Measurements from ENCODE around the gene CEP112. TPM values are rescaled to one million over a fixed set of nuclear protein-coding genes. Genes with fewer than 3 reads are reported as not detected.

CEP112 gene
- total RNA-seq, 1 donor from 2014 or later, result 26.0 TPM

DNA sequence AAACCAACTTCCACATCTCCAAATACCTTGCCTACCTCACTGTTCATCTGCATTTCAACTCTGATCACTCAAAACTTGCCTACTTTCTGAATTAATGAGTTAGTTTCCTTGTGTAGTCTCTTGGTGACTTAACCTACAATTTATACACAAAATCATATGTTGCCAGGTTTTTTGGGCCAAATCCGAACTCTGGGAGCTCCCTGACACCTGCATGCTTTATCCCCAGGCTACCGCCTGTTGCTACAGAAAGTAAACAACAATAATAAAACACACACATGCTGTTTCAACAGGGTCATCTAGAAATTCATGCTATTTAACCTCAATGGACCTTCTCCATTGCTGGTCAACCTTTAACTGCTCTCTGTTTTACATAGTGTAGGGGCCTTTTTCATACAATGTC, 526.0 kb downstream of the CEP112 start:
- no peak for ATAC-seq
- intact Hi-C loops (cut with DNase I), result no loop called here

DNA sequence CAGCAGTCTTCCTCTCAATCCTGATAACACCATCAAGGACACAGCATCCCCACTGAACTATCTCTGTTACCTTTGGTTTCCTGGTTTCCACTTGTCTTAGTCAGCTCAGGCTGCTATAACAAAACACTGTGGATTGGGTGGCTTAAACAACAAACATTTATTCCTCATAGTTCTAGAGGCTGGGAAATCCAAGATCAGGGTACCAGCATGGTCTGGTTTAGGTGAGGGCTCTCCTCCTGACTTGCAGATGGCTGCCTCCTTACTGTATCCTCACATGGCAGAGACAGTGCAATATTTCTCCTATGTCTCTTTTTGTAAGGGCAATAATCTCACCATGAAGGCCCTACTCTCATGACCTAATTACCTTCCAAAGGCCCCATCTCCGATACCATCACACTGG, 527.2 kb downstream of the CEP112 start:
- intact Hi-C loops (cut with DNase I), result no loop called here
- no peak for ATAC-seq
- no peak for DNase-seq (ENCODE audit: missing footprints)

More for the DNA sequence above, 526.0 kb downstream of the CEP112 start:
- DNase-seq (ENCODE audit: missing footprints), result no peak

DNA sequence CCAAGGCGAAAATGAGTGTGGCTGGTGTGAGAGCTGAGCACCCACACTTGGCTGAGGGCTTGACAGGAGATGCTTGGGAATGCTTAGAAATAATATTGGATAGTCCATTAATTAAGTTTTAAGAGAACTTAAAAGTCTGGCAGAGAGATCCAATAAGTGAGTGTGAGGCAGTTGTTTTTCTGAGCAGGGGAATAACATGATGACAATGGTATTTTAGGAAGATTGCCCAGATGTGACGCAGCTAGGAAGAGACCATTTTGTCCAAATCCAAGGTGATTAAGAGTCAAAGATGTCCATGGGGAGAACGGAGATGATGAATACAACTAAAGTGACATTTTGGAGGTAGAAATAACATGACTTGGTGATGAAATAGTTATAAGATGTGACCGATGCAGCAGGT, 527.7 kb downstream of the CEP112 start:
- intact Hi-C loops (cut with DNase I), result no loop called here
- ATAC-seq, result no peak
- DNase-seq (ENCODE audit: missing footprints), result no peak

DNA sequence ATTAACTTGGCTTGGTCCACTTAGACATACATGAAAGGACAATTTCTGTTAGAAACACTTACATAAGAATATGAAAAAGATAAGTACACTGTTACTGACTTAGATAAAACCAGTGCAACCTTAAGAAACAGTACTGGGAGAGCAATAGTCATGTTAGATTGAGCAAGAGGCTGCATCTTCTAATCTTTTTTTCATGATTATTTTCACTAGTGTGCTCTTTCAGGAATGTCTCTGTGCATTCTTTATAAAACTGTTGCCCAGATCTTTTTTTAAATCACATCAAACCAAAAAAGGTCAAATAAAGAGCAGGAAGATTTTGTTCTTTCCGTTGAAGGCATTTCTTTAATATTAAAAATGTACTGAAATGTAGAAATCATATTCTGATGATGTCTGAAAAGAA, 529.7 kb downstream of the CEP112 start:
- no peak for DNase-seq (ENCODE audit: missing footprints)
- ATAC-seq, result no peak
- intact Hi-C loops (cut with DNase I), result no loop called here

DNA sequence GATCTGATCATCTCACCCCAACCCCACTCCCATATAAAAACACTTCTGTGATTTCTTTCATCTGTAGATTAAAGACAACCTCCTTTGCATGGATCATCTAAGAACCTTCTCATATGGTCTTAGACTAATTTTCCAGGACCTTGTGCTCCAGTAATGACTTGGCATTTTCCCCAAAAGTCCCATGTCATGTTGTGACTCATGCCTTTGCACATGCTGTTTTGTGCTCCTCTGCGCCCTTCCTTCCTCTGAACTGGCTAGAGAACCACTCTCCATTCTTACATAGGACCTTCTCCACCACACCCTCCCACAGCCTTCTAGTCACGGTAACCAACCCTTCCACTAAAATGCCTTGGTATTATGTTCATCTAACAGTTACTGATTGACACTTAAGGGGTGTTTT, 531.0 kb downstream of the CEP112 start:
- no peak for DNase-seq (ENCODE audit: missing footprints)
- intact Hi-C loops (cut with DNase I), result no loop called here
- no peak for ATAC-seq

DNA sequence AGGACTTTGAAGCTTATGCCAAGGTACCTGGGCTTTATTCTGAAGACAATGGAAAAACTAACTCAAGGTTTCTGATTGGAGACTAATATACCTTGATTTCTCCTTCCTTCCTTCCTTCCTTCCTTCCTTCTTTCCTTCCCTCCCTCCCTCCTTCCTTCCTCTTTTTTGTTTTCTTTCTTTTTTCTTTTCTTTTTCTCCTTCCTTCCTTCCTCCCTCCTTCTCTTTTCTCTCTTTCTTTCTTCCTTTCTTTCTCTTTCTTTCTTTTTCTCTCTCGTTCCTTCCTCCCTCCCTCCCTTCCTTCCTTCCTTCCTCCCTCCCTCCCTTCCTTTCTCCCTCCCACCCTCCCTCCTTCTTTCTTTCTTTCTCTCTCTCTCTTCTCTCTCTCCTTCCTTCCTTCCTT, 531.9 kb downstream of the CEP112 start:
- ATAC-seq (no peak), DNase-seq (ENCODE audit: missing footprints) (no peak)
- intact Hi-C loops (cut with DNase I), result no loop called here

DNA sequence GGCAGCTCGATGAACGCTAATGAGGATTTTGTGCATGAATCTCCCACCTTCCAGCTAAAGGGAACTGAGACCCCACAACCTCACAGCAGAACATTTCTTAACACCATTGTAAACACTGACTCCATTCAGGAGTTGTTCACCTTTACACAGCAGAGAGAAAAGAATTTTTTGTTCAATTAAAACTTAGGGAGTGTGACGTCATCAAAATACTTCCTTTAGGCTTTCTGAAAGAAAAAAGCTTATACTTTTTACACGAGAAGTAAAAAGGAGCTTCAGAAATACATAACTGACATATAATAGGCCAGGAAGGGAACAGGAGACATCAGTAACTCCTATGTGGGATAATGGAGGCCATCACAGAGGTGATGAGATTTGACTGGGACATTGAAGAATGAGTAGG, 532.4 kb downstream of the CEP112 start:
- intact Hi-C loops (cut with DNase I), result no loop called here
- ATAC-seq, result no peak

DNA sequence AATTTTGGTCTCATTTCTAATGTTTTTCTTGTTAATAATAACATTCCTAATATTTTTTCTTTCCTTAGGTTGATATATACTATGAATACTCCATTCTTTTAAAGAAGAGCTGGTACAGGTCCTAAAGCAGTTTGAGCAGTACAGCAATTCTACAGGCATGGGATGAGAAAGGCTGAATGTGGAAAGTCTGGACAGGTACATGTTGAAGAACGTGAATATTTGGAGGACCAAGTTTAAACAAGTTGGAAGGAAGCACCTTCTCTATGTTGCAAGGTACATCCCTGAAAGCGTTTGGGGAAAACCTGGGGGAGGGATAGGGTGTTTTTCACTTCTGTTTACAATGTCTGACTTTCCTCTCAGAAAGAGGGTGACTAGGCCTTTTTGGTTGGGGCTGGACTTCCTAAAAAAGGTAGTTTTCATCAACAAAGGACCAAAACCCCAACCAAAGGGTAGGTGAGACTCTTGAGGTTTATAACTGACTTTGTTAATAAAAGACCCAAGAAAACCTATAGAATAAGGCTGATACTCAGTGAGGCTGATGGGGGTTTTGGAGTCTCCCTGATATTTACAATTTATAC, 534.6 kb downstream of the CEP112 start:
- intact Hi-C loops (cut with DNase I), result no loop called here
- ATAC-seq (no peak), DNase-seq (ENCODE audit: missing footprints) (no peak)

More for the DNA sequence above, 532.4 kb downstream of the CEP112 start:
- no peak for DNase-seq (ENCODE audit: missing footprints)

DNA sequence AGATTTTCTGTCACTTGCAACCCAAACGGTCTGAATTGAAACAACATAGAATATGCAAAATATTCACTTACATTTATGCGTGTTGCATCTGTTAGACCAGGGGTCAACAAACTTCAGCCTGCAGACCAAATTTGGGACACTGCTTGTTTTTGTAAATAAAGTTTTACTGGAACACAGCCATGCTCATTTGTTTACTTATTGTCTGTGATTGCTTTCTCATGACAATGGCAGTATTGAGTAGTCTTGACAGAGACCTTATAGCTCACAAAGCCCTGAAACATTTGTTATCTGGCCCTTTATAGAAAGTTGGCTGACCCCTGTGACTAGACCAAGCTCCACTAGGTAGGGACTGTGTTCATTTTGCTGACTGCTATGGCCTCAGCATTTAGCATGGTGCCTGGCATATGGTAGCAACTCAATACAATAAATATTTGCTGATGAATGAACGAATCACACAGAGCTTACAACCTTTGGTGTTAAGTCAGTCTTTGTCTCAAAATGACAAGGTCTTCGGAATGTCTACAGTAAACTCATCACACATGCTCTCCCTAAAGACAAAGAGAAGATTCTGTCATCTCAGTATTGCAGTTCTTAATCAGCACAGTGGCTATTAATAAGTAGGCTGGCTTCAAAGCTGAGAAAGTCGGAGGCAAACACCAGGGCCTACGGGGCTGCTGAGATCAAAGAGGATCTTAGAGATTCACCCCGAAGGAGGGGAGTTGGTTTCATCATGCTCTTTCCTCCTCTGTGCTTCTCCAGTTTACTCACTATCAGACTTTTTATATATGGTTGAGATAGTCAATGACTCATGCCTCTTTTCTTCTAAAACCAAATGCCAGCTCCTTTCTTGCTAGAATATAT, 535.3 kb downstream of the CEP112 start:
- intact Hi-C loops (cut with DNase I), result no loop called here
- DNase-seq (ENCODE audit: missing footprints) (no peak), ATAC-seq (no peak)

DNA sequence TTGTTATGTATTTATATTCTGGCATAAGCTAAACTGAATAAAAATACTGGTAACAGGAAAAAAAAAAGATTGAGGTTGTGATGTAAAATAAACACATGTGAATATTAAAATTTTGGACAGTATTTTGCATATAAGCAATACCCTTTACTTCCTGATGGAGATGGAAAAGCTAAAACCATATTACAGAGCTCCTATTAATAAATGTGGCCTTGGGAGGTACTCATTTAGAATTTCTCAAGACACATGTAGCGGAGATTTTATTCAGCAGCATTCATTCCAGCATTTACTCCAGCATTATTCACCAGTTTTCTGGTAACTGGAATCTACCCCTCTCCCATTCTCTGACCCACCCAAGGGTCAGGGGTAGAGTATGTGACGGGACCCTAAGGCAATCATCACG, 536.2 kb downstream of the CEP112 start:
- ATAC-seq, result no peak
- intact Hi-C loops (cut with DNase I), result no loop called here

DNA sequence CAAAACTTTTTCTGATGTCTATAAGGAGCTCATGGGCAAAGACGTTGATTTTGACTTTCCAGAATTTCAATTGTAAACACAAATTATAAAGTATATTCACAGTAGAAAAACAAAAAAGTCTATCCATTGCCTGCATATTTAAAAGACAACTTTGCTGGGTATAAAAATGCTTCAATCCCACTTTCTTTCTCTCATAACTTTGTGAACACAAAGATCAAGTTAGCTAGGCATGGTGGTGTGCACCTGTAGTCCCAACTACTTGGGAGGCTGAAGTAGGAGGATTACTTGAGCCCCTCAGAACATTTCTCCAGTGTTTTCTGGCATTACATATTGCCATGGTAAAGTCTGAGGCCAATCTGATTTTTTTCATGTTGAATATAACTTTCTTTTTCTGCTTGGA, 547.4 kb downstream of the CEP112 start:
- no peak for ATAC-seq
- intact Hi-C loops (cut with DNase I), result no loop called here
- no peak for DNase-seq (ENCODE audit: missing footprints)

More for the DNA sequence above, 536.2 kb downstream of the CEP112 start:
- DNase-seq (ENCODE audit: missing footprints), result no peak

DNA sequence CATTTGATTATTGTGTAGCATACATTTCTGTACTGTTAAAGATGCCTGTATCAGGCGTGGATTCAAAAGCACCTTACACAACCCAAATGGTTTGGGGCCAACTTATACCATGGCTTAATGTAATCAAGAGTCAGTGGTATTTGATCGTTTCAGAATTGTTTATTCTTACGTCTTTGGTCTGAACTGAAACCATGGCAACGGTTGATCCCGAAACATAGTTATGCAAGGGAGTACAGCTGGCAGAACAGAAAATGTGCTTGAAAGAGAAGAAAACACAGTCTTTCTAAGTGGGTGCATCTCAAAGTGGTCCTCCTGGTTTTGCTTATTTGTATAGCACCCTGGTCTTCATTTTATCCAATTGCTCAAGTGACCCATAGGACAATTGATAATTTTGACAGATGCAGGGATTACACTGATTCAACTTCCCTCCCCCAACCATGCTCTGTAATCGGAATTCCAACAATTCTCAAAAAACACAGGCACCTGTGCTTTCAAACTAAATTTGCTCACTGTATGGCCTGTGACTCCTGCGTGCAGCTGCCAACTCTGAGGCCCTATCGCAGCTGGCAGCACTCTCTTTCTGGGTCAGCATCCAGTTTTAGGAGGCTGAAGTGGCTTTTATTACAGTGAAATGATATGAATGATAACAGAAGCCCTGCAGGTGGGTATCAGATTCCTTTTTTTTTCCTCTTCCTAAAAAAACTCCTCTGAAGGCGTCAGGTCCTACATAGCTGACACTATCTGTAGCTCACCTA, 553.5 kb downstream of the CEP112 start:
- DNase-seq (ENCODE audit: missing footprints) (no peak), ATAC-seq (no peak)
- intact Hi-C loops (cut with DNase I), result no loop called here

DNA sequence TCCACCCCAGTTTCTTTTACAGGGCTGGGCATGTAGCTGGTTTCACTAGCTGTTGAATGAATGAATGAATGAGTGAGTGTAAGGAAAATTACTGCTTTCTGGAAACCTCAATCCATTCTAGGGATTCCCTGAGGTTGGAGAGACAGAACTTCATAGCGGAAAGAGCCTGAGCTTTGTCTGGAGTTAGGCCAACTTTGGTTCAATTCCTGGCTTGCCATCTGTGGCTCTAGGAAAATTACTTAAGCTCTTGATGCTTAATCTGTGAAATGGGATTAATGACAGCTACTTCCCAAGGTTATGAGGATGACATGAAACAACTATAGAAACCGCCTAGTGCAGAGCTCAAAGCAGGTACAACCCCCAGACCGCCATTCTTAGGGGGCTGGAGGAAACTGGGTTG, 554.1 kb downstream of the CEP112 start:
- intact Hi-C loops (cut with DNase I), result no loop called here
- ATAC-seq, result no peak
- no peak for DNase-seq (ENCODE audit: missing footprints)

DNA sequence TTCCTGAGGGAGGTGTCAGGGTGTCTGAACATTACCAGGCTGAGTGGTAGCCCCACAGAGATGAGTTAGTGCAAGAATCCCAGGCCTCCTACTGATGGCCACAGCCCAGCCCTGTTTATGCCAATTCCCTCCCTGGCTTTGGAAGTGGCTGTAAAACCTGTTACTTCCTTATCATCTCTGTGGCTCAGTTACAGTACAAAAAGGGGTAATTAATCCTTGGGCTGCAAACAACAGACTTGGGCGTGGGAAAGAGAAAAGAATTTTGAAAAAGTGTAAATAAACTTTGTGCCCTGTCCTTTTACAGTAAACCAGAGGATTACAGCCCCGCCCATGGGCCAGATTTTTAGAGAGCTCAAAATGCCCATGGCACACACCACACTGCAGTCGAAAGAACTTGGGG, 557.4 kb downstream of the CEP112 start:
- intact Hi-C loops (cut with DNase I), result no loop called here
- no peak for ATAC-seq
- DNase-seq (ENCODE audit: missing footprints), result no peak

DNA sequence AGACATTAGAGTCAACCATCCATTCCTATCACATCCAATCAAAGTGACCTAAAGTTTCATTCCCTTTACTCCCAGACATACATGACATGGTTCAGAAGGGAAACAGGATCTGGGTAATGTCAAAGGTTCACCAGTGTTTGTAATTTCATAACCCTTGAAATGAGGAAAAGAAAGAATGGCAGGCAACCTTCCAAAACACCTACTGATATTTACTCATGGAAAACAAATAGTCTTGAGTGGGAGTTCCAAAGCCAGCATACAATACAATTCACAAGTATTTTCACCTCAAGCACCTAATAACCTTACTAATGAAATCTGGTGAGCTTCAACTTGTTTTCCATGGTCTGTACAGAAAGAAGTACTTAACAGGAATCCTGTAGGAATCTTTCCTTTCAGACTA, 557.9 kb downstream of the CEP112 start:
- intact Hi-C loops (cut with DNase I), result no loop called here
- no peak for ATAC-seq
- no peak for DNase-seq (ENCODE audit: missing footprints)

DNA sequence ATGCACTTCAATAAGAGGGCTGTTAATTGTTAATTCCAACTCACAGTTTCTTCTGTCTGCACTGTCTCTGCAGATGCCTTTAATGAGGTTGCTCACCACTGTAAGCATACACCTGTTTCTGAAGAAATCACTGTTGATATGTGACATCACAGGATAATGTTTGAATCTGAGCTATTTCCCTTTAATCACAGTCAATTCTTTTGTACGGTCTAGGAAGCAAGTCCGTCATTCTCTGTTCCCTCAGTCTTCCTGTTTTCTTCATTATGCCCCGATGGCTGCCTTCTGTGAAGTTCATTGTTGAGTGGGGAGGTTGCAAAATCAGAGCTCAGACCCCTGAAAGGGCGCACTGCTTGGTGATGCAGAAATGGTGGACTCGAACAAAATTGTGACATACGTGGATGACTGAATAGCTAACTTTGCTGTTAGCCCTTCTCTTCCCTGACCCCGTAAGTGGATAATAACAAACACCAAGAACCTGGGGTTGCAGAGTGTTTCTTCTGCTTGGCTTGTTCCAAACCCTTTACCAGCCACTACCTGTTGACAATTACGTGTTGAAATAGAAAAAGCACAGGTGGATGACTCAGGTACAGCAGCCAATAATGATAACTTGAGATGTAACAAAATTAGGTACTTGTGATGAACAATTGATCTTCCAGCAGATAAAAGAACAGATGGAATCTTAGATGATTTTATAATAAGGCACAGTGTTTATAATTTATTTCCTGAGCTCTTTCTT, 558.6 kb downstream of the CEP112 start:
- intact Hi-C loops (cut with DNase I), result no loop called here
- DNase-seq (ENCODE audit: missing footprints) (no peak), ATAC-seq (no peak)

DNA sequence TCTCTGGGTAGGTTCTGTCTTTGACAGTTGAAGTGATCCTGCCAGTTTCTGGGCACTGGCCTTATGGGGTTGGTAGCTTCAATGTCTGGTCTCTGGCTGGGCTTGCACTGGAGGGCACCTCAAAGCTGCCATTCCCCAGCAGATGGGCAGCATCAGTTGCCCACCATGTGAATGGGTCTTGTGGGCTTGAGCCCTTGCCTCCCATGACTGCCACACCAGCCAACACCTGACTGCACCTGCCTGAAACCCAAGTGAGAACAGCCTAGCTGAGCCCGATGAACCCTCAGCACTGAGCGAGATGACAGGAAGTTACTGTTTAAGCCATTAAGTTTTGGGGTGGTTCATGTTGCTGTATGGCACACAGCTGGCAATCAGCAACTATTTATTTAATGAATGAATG, 561.4 kb downstream of the CEP112 start:
- DNase-seq (ENCODE audit: missing footprints) (no peak), ATAC-seq (no peak)
- intact Hi-C loops (cut with DNase I), result no loop called here

DNA sequence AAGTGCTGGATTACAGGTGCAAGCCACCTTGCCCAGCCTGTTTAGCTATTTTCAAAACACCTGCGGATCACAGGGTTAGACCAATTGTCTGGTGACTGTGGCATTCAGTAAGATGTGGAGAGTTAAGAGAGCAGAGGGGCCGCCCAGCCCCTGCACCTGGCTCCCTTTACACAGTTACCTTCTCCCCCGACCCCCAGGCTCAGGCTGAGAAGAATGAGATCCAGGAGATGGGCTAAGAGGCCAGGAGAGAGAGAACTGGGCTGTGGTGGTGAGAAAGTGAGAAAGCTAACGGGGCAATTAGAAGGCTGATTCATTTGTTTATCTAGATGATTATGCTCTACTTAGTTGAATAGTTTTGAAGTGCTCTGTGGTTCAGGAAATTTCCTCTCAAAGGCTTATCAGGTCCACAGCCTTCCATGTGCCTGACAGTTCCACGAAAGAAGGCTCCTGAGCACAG, 562.7 kb downstream of the CEP112 start:
- DNase-seq (ENCODE audit: missing footprints), result no peak
- intact Hi-C loops (cut with DNase I), result no loop called here
- no peak for ATAC-seq

DNA sequence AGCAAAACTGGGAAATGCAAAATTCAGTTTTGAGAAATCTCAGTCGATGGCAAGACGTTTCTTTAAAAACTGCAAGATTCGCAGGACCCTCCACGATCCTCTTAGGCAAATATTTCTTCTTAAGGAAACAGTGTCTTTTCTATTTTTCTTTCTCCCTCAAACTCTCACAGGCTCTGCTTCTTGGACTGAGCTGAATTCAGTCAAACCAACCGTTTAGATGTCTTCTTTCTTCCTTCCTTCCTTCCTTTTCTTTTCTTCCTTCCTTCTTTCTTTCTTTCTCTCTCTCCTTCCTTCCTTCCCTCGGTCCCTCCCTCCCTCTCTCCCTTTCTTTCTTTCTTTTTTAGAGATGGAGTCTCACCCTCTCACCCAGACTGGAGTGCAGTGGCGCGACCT, 563.3 kb downstream of the CEP112 start:
- no peak for ATAC-seq
- intact Hi-C loops (cut with DNase I), result no loop called here
- no peak for DNase-seq (ENCODE audit: missing footprints)
